GM13976 (cell line): Measurements from ENCODE around the gene RERE.

Source experiments
- DNase-seq: peaks from one replicate; pipeline ENCODE4 v3.0.0; 2012; ENCODE audit warnings: low spot score
- CTCF ChIP-seq: IDR thresholded peaks from 2 replicates; pipeline ENCODE4 v1.5.1; 2012; ENCODE audit warnings: borderline replicate concordance, mild to moderate bottlenecking; ENCODE audit not compliant: insufficient read depth; ENCODE audit errors: extremely low read depth, missing control alignments, control extremely low read depth
- in situ Hi-C: fragments of 300-500 bp; cut with MboI; formaldehyde crosslinking; loops from one replicate; pipeline ENCODE4 v1.12.0; 2022; ENCODE audit warnings: low sequenced_read_pairs, mixed read lengths, inconsistent platforms; ENCODE audit not compliant: unreplicated experiment

RERE gene

GRCh38 chr1:8687538-8687937, 129.9 kb downstream of the RERE start:
- in situ Hi-C loops = no loop called here
- TF ChIP-seq CTCF = no peak
- DNase-seq = no peak

GRCh38 chr1:8687039-8687438, 130.4 kb downstream of the RERE start:
- TF ChIP-seq CTCF = no peak
- no peak for DNase-seq
- in situ Hi-C loops = no loop called here

GRCh38 chr1:8685463-8685862, 132.0 kb downstream of the RERE start:
- TF ChIP-seq CTCF = no peak
- in situ Hi-C loops = no loop called here

GRCh38 chr1:8684590-8684989, 132.8 kb downstream of the RERE start:
- TF ChIP-seq CTCF = no peak
- DNase-seq = no peak
- in situ Hi-C loops = no loop called here

More at GRCh38 chr1:8685463-8685862, 132.0 kb downstream of the RERE start:
- no peak for DNase-seq

GRCh38 chr1:8682573-8682972, 134.9 kb downstream of the RERE start:
- no peak for TF ChIP-seq CTCF
- in situ Hi-C loops = no loop called here
- no peak for DNase-seq

- TF ChIP-seq CTCF = no peak
- DNase-seq = no peak
- in situ Hi-C loops = no loop called here
These were observed 135.5 kb downstream of the RERE start for GRCh38 chr1:8681911-8682310.
